MM.1S (cell line): ENCODE results near the gene LRRC8B.

Experiments used
- EZH2 ChIP-seq: fragments of 300-600 bp; sonication (generic); optimal IDR thresholded peaks from 2 replicates; pipeline ENCODE3; 2017; ENCODE audit warnings: low read depth, mild to moderate bottlenecking, antibody characterized with exemption, low read length, mixed read lengths
- EZH2phosphoT487 ChIP-seq: fragments of 300-600 bp; sonication (generic); IDR thresholded peaks from 2 replicates; pipeline ENCODE4 v1.6.1; 2018; ENCODE audit warnings: antibody characterized with exemption, low read length
- TF ChIP-seq, protein P1 (sequence below): fragments of 300-600 bp; sonication (generic); IDR thresholded peaks from 2 replicates; pipeline ENCODE4 v1.5.1; 2016; ENCODE audit warnings: antibody characterized with exemption, low read length, mixed read lengths

DNA sequence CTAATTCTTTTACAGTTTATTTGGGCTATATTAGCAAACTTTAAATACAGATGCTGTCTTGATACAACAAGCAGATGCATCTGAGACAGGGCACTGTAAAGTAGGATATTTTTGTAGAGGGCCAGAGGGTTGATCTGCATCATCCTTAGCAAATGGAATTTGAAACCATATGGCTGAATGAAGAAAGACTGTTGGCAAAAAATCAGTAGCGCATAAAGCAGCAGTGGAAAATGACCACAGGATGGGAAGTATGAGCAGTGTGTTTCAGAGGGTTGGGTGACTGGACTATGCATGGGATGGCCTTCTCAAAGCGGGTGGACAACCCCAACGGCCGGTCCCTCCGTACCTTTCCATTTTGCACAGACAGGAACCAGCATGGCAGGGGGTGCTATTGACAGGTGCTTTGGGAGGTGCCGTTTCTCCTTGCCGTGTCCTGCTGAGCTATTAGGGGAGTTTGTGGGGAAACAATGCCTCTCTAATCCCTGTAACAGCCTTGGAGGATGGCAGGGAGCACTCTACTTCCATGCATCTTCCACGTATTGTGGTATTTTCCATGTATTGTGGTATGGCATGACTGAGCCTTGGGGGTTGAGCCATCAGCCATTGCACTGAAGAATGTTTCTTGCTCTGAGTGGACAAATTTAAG is 5.9 kb downstream of the LRRC8B start:
- TF ChIP-seq, protein P1, sequence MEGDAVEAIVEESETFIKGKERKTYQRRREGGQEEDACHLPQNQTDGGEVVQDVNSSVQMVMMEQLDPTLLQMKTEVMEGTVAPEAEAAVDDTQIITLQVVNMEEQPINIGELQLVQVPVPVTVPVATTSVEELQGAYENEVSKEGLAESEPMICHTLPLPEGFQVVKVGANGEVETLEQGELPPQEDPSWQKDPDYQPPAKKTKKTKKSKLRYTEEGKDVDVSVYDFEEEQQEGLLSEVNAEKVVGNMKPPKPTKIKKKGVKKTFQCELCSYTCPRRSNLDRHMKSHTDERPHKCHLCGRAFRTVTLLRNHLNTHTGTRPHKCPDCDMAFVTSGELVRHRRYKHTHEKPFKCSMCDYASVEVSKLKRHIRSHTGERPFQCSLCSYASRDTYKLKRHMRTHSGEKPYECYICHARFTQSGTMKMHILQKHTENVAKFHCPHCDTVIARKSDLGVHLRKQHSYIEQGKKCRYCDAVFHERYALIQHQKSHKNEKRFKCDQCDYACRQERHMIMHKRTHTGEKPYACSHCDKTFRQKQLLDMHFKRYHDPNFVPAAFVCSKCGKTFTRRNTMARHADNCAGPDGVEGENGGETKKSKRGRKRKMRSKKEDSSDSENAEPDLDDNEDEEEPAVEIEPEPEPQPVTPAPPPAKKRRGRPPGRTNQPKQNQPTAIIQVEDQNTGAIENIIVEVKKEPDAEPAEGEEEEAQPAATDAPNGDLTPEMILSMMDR = no peak
- no peak for TF ChIP-seq EZH2phosphoT487
- TF ChIP-seq EZH2 = no peak
